HG03103 (cell line): Measurements from ENCODE around the gene MTG2.

Source experiments
- ATAC-seq: cut with Tn5 transposase; IDR thresholded peaks from one replicate; pipeline ENCODE4 v1.9.1; 2021; ENCODE audit warnings: low read depth; ENCODE audit not compliant: unreplicated experiment

The MTG2 gene

DNA sequence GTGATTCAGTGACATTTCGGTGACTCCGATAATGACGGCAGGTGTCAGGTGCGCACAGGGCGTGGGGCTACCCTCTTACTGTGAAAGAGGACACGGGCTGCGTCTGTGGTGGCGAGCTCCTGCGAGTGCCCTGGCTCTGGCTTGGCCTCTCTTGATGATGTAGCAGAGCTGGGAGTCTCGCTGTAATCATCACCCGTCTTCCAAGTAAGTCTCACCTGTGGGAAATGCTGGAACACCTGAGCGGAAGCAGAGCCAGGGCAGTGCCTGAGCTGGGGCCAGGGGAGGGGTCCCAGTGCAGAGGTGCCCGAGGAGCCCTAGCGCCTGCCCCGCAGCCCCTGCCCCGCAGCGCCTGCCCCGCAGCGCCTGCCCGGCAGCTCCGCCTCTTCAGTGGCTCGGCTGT is 60.3 kb downstream of the MTG2 start:
- ATAC-seq, result no peak

DNA sequence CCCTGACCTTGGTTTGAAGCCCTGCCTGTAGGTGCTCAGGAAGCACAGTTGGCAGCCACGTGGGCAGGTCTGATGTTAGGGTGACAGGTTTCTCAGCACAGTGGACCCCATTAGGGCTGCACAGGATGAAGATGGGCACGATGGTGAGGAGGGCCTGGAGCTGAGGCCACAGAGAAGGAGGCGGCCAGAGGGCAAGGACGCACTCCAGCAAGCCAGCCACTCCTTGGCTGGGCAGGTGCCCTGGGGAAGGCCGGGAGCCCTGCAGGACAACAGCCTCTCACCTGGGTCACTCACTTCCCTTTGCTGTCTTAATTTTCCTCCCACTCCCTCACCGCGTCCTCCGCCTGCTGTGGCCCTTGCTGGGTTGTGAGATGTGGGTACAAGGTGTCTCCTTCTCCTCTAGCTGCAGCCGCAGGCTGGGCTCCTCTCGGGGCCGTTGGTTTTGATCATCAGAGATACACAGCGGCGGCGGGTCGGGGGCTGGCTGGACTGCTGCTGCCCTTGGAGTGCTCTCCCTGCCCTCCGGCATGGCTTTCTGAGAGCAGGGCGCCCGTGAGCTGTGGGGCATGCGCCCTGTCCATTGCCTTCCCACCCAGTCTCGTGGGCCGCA is 61.2 kb downstream of the MTG2 start:
- no peak for ATAC-seq

DNA sequence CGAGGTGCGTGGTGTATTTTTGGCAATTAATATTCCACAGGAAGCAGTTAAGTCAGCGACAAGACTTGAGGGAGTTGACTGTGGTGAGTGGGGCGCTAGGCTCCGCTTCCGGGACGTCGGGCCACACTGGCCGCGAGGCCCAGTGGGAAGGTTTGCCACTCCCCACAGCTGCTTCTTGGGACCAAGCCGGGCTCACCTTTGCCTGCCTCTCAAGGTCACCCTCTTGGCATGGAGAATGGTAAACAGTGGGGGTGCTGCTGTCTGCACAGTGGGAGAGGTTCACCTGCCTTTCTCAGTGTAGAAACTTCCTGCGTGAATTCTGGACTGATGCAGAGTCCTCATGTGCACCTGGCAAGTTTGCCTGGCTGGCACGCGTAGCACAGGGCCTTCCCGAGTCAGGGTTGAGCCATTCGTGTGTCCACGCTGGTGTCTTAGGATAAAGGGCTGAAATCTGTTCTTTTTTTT is 61.8 kb downstream of the MTG2 start:
- no peak for ATAC-seq

DNA sequence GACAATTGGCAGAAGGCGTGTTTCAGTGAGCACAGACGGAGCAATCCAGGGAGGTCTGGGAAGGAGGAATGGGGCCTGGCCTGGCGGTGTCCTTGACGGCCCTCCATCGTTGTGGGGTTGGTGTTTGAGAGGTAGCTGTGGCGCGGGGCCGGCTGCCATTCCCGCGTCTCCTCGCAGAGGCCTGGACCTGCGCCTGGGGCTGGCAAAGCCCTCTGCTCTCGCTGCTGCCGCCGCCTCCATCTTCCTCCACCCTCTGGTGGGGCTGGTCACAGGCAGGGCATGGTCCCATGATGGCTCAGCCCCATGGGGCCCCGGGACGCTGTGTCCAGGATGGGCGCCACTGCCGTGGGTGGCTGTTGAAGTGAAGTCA is 63.1 kb downstream of the MTG2 start:
- no peak for ATAC-seq

DNA sequence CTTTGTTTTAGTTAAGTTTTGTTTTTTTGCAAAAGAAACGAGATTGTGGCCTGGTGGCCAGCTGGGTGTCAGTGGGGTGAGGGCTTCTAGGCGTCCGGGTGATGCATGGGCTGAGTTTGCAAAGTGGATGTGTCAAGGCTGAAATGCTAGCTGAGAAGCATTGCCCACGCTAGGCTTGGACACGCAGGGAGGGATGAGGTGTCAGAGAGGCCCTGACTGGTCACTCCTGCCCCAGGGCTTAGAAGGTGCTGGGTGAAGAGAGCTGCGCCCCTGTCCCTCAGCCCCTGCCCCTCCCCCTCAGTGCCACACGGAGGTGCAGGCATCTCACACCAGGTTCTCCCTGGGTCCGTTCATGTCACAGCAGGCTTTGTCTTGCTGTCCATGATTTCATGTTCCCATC is 63.6 kb downstream of the MTG2 start:
- no peak for ATAC-seq

DNA sequence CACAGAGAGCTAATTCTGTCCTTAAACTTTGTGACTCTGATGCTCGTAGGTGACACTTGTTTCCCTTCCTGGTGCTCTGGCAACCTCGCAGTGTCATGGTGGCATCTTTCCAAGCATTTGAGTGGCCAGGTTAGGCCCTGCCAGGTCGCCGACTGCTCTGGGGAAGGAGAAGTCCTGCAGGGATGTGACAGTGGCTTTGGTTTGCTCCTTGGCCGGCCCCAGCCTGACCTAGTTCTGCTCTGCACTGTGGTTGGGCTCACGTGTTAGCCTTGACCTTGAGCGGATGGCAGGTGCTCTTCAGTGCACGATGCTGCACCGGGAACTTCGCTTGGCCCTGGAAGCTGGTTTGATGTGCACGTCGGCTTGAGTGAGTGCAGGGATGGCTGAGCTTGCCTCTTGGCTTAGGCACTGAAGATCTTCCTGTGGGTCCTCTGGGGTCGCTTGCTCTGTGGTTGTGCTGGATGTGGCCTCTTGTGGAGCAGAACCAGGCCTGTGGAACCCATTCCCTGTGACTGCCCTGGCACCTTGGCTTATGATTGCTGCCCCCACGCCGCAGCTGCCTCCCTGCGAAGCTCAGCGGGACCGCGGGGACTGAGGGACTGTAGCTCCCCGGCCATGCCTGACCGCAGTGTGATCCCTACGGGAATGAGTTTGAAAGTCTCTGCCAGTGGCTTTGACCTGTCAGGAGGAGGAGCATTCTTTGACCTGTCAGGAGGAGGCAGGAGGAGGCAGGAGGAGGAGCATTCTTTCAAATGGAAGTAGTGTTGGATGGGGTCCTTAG is 64.2 kb downstream of the MTG2 start:
- ATAC-seq, result no peak

DNA sequence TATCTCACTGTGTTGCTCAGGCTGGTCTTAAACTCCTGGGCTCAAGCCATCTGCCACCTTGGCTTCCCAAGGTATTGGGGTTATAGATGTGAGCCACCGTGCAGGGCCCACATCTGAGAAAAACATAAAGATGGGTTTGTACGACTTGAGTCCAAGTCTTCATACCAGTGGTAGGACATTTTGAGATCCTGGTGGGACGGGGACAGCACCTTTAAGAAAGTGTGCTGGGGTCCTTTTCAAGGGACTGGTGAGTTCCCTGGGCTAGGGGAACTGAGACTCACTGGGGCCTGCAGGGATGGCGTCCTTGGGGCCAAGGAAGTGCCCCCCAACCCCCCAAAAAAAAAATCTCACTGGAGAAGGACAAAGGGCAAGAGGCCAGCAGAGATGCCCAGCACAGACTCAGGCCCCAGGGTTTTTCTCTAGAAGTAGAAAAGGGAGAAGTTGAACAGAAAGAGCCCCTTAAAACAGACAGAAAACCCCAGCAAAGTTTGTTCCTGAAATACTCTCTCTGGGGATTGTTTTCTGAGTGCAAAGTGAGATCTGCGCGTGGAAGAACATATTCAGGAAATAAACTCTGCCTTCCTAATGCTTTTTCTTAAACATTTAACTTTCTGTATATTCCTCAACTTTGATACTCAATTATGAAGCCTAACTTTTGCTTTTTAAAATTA is 66.2 kb downstream of the MTG2 start:
- no peak for ATAC-seq

DNA sequence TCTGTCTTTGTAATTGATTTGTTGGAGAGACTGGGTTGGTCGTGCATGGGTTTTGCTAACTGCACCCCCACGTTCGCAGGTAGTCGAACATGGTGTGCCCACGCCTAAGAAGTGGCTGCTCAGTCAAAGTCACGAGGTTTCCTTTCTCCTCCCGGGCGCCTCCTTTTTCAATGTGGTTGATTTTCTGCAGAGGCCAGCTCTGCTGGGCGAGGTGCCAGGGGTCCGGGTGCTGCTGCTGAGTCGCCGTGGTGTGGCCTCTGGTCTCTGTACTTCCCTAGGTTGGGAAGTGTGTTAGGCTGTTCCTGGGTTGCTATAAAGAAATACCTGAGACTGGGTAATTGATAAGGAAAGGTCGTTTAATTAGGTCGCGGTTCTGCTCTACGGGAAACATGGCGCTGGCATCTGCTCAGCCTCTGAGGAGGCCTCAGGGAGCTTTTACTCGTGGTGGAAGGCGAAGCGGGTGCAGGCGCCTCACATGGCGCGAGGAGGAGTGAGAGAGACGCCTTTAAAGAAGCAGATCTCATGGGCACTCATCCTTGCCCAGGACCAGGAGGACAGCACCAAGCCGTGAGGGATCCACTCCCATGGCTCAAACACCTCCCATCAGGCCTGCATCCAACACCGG is 69.6 kb downstream of the MTG2 start:
- ATAC-seq, result no peak
